ENCODE data around the gene SDK1.

Gene SDK1

GRCh38 chr7:3304131-3304530 is 3.1 kb downstream of the SDK1 start:
- no peak overlapping the region for H3K4me3 ChIP-seq (ENCODE audit: insufficient read depth, low read depth, low read length, poor library complexity, severe bottlenecking)
- peaks cover 7% of the 10 kb centered on the region for H3K27me3 ChIP-seq (replicated peaks; ENCODE audit: control insufficient read depth, insufficient read depth, low read length, poor library complexity, severe bottlenecking)
- H3K9me3 ChIP-seq (ENCODE audit: control insufficient read depth, low read length): no peaks in the 10 kb centered on the region
- H3K27ac ChIP-seq (ENCODE audit: insufficient read depth, low read length, poor library complexity, severe bottlenecking): no peak overlapping the region
- peaks cover 8% of the 10 kb centered on the region for H3K4me1 ChIP-seq (ENCODE audit: control insufficient read depth, insufficient read depth, low read length, poor library complexity, severe bottlenecking)
- no peaks in the 10 kb centered on the region for H3K36me3 ChIP-seq (ENCODE audit: control insufficient read depth, insufficient read depth, low read length)
- DNase-seq: no peak

GRCh38 chr7:3307435-3307834 is 6.4 kb downstream of the SDK1 start:
- no peak for DNase-seq
- no peaks in the 10 kb centered on the region for H3K36me3 ChIP-seq (ENCODE audit: control insufficient read depth, insufficient read depth, low read length)
- no peak overlapping the region for H3K4me3 ChIP-seq (ENCODE audit: insufficient read depth, low read depth, low read length, poor library complexity, severe bottlenecking)
- no peaks in the 10 kb centered on the region for H3K9me3 ChIP-seq (ENCODE audit: control insufficient read depth, low read length)
- no peak overlapping the region for H3K27ac ChIP-seq (ENCODE audit: insufficient read depth, low read length, poor library complexity, severe bottlenecking)
- peaks cover under 1% of the 10 kb centered on the region for H3K4me1 ChIP-seq (ENCODE audit: control insufficient read depth, insufficient read depth, low read length, poor library complexity, severe bottlenecking)
- peaks cover under 1% of the 10 kb centered on the region for H3K27me3 ChIP-seq (replicated peaks; ENCODE audit: control insufficient read depth, insufficient read depth, low read length, poor library complexity, severe bottlenecking)

- H3K27ac ChIP-seq (ENCODE audit: insufficient read depth, low read length, poor library complexity, severe bottlenecking): no peak overlapping the region
- H3K4me3 ChIP-seq (ENCODE audit: insufficient read depth, low read depth, low read length, poor library complexity, severe bottlenecking): no peak overlapping the region
- no peaks in the 10 kb centered on the region for H3K36me3 ChIP-seq (ENCODE audit: control insufficient read depth, insufficient read depth, low read length)
- no peaks in the 10 kb centered on the region for H3K4me1 ChIP-seq (ENCODE audit: control insufficient read depth, insufficient read depth, low read length, poor library complexity, severe bottlenecking)
- no peaks in the 10 kb centered on the region for H3K9me3 ChIP-seq (ENCODE audit: control insufficient read depth, low read length)
- H3K27me3 ChIP-seq (replicated peaks; ENCODE audit: control insufficient read depth, insufficient read depth, low read length, poor library complexity, severe bottlenecking): no peaks in the 10 kb centered on the region
- no peak for DNase-seq
Observed at GRCh38 chr7:3309140-3309539, 8.1 kb downstream of the SDK1 start.

- H3K9me3 ChIP-seq (ENCODE audit: control insufficient read depth, low read length): no peaks in the 10 kb centered on the region
- no peak overlapping the region for H3K27ac ChIP-seq (ENCODE audit: insufficient read depth, low read length, poor library complexity, severe bottlenecking)
- DNase-seq: no peak
- no peaks in the 10 kb centered on the region for H3K27me3 ChIP-seq (replicated peaks; ENCODE audit: control insufficient read depth, insufficient read depth, low read length, poor library complexity, severe bottlenecking)
- no peaks in the 10 kb centered on the region for H3K36me3 ChIP-seq (ENCODE audit: control insufficient read depth, insufficient read depth, low read length)
- H3K4me3 ChIP-seq (ENCODE audit: insufficient read depth, low read depth, low read length, poor library complexity, severe bottlenecking): no peak overlapping the region
- no peaks in the 10 kb centered on the region for H3K4me1 ChIP-seq (ENCODE audit: control insufficient read depth, insufficient read depth, low read length, poor library complexity, severe bottlenecking)
Observed at GRCh38 chr7:3309956-3310355, 8.9 kb downstream of the SDK1 start.

- Histone ChIP-seq H3K36me3 (ENCODE audit: control insufficient read depth, insufficient read depth, low read length) (no peaks in the 10 kb centered on the region), H3K27me3 (replicated peaks; ENCODE audit: control insufficient read depth, insufficient read depth, low read length, poor library complexity, severe bottlenecking) (no peaks in the 10 kb centered on the region), H3K9me3 (ENCODE audit: control insufficient read depth, low read length) (no peaks in the 10 kb centered on the region), H3K4me1 (ENCODE audit: control insufficient read depth, insufficient read depth, low read length, poor library complexity, severe bottlenecking) (no peaks in the 10 kb centered on the region), H3K27ac (ENCODE audit: insufficient read depth, low read length, poor library complexity, severe bottlenecking) (no peak overlapping the region), H3K4me3 (ENCODE audit: insufficient read depth, low read depth, low read length, poor library complexity, severe bottlenecking) (no peak overlapping the region)
- DNase-seq: no peak
Observed at GRCh38 chr7:3310884-3311283, 9.8 kb downstream of the SDK1 start.

GRCh38 chr7:3312583-3312982 is 11.5 kb downstream of the SDK1 start:
- no peak for DNase-seq
- Histone ChIP-seq H3K4me1 (ENCODE audit: control insufficient read depth, insufficient read depth, low read length, poor library complexity, severe bottlenecking) (no peaks in the 10 kb centered on the region), H3K27ac (ENCODE audit: insufficient read depth, low read length, poor library complexity, severe bottlenecking) (no peak overlapping the region), H3K4me3 (ENCODE audit: insufficient read depth, low read depth, low read length, poor library complexity, severe bottlenecking) (no peak overlapping the region), H3K9me3 (ENCODE audit: control insufficient read depth, low read length) (no peaks in the 10 kb centered on the region), H3K36me3 (ENCODE audit: control insufficient read depth, insufficient read depth, low read length) (no peaks in the 10 kb centered on the region), H3K27me3 (replicated peaks; ENCODE audit: control insufficient read depth, insufficient read depth, low read length, poor library complexity, severe bottlenecking) (no peaks in the 10 kb centered on the region)

GRCh38 chr7:3318874-3319273 is 17.8 kb downstream of the SDK1 start:
- no peak overlapping the region for H3K27ac ChIP-seq (ENCODE audit: insufficient read depth, low read length, poor library complexity, severe bottlenecking)
- H3K4me1 ChIP-seq (ENCODE audit: control insufficient read depth, insufficient read depth, low read length, poor library complexity, severe bottlenecking): no peaks in the 10 kb centered on the region
- H3K4me3 ChIP-seq (ENCODE audit: insufficient read depth, low read depth, low read length, poor library complexity, severe bottlenecking): no peak overlapping the region
- DNase-seq: no peak
- no peaks in the 10 kb centered on the region for H3K27me3 ChIP-seq (replicated peaks; ENCODE audit: control insufficient read depth, insufficient read depth, low read length, poor library complexity, severe bottlenecking)
- H3K9me3 ChIP-seq (ENCODE audit: control insufficient read depth, low read length): no peaks in the 10 kb centered on the region
- H3K36me3 ChIP-seq (ENCODE audit: control insufficient read depth, insufficient read depth, low read length): no peaks in the 10 kb centered on the region

GRCh38 chr7:3321206-3321605 is 20.2 kb downstream of the SDK1 start:
- Histone ChIP-seq H3K9me3 (ENCODE audit: control insufficient read depth, low read length) (no peaks in the 10 kb centered on the region), H3K27ac (ENCODE audit: insufficient read depth, low read length, poor library complexity, severe bottlenecking) (no peak overlapping the region), H3K36me3 (ENCODE audit: control insufficient read depth, insufficient read depth, low read length) (no peaks in the 10 kb centered on the region), H3K4me1 (ENCODE audit: control insufficient read depth, insufficient read depth, low read length, poor library complexity, severe bottlenecking) (no peaks in the 10 kb centered on the region), H3K4me3 (ENCODE audit: insufficient read depth, low read depth, low read length, poor library complexity, severe bottlenecking) (no peak overlapping the region), H3K27me3 (replicated peaks; ENCODE audit: control insufficient read depth, insufficient read depth, low read length, poor library complexity, severe bottlenecking) (no peaks in the 10 kb centered on the region)
- DNase-seq: no peak

- Histone ChIP-seq H3K27ac (ENCODE audit: insufficient read depth, low read length, poor library complexity, severe bottlenecking) (no peak overlapping the region), H3K9me3 (ENCODE audit: control insufficient read depth, low read length) (no peaks in the 10 kb centered on the region), H3K27me3 (replicated peaks; ENCODE audit: control insufficient read depth, insufficient read depth, low read length, poor library complexity, severe bottlenecking) (no peaks in the 10 kb centered on the region), H3K36me3 (ENCODE audit: control insufficient read depth, insufficient read depth, low read length) (no peaks in the 10 kb centered on the region), H3K4me1 (ENCODE audit: control insufficient read depth, insufficient read depth, low read length, poor library complexity, severe bottlenecking) (no peaks in the 10 kb centered on the region), H3K4me3 (ENCODE audit: insufficient read depth, low read depth, low read length, poor library complexity, severe bottlenecking) (no peak overlapping the region)
- DNase-seq: no peak
Observed at GRCh38 chr7:3321745-3322144, 20.7 kb downstream of the SDK1 start.

GRCh38 chr7:3326246-3326645 is 25.2 kb downstream of the SDK1 start:
- H3K4me3 ChIP-seq (ENCODE audit: insufficient read depth, low read depth, low read length, poor library complexity, severe bottlenecking): no peak overlapping the region
- no peak for DNase-seq
- H3K27me3 ChIP-seq (replicated peaks; ENCODE audit: control insufficient read depth, insufficient read depth, low read length, poor library complexity, severe bottlenecking): no peaks in the 10 kb centered on the region
- H3K36me3 ChIP-seq (ENCODE audit: control insufficient read depth, insufficient read depth, low read length): no peaks in the 10 kb centered on the region
- no peaks in the 10 kb centered on the region for H3K9me3 ChIP-seq (ENCODE audit: control insufficient read depth, low read length)
- H3K27ac ChIP-seq (ENCODE audit: insufficient read depth, low read length, poor library complexity, severe bottlenecking): no peak overlapping the region
- H3K4me1 ChIP-seq (ENCODE audit: control insufficient read depth, insufficient read depth, low read length, poor library complexity, severe bottlenecking): no peaks in the 10 kb centered on the region

GRCh38 chr7:3327099-3327498 is 26.0 kb downstream of the SDK1 start:
- Histone ChIP-seq H3K4me3 (ENCODE audit: insufficient read depth, low read depth, low read length, poor library complexity, severe bottlenecking) (no peak overlapping the region), H3K36me3 (ENCODE audit: control insufficient read depth, insufficient read depth, low read length) (no peaks in the 10 kb centered on the region), H3K9me3 (ENCODE audit: control insufficient read depth, low read length) (no peaks in the 10 kb centered on the region), H3K27ac (ENCODE audit: insufficient read depth, low read length, poor library complexity, severe bottlenecking) (no peak overlapping the region), H3K27me3 (replicated peaks; ENCODE audit: control insufficient read depth, insufficient read depth, low read length, poor library complexity, severe bottlenecking) (no peaks in the 10 kb centered on the region), H3K4me1 (ENCODE audit: control insufficient read depth, insufficient read depth, low read length, poor library complexity, severe bottlenecking) (no peaks in the 10 kb centered on the region)
- no peak for DNase-seq

Measured in effector memory CD4-positive, alpha-beta T cell (primary cell).